ENCODE results near the gene MATN4. TPM values are rescaled to one million over a fixed set of nuclear protein-coding genes. Genes with fewer than 3 reads are reported as not detected.
"Not testable (repeated sequence)": the region's sequence is repeated elsewhere in the genome, so short reads cannot be mapped to it uniquely, and the experiment has no call there.

The MATN4 gene
- total RNA-seq, 1 experiment from 2014 or later = 0.33 TPM

DNA sequence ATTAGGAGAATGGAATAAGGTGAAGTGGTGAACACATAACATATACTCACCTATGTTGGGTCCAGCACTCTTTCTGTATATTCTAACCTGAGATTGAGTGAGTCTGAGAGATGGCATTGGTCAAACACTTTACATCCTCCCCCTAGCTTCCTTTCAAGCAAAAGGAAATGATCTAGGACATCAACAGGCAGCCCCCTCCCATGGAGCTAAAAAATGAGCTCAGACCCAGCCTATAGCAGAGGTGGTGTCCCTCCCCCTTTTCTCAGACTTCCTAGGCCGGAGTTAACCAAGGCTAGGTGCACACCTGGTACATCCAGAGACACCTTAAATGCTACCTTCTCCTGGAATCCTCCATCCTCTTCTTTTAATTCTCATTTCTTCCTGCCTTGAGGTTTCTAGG, 45.6 kb upstream of the MATN4 start:
- intact Hi-C loops (cut with micrococcal nuclease; ENCODE audit: unreplicated experiment) = no loop called here
- no peaks in the 10 kb centered on the region for H3K36me3 ChIP-seq (ENCODE audit: low read depth)
- peaks cover 44% of the 10 kb centered on the region for H3K4me1 ChIP-seq (replicated peaks; ENCODE audit: insufficient read depth)
- DNase-seq = no peak
- no peak overlapping the region for H2AFZ ChIP-seq
- no peaks in the 10 kb centered on the region for H4K20me1 ChIP-seq (ENCODE audit: insufficient read depth)
- H3F3A ChIP-seq (ENCODE audit: insufficient read depth, low read depth) = peaks cover 57% of the 10 kb centered on the region
- H3K9me3 ChIP-seq (ENCODE audit: insufficient read depth, low read depth) = no peaks in the 10 kb centered on the region
- H3K4me2 ChIP-seq = no peak overlapping the region
- CTCF ChIA-PET = no interaction called here
- H3K4me3 ChIP-seq = no peak overlapping the region
- POLR2A ChIA-PET (ENCODE audit: unreplicated experiment) = interaction anchor here (0.5 kb wide), 1 partner anchor 417 kb away, joined by 3 read pairs; no protein-coding TSS in a partner anchor
- no peak overlapping the region for H3K27ac ChIP-seq
- TF ChIP-seq EZH2 (IDR thresholded peaks at IDR 0.05; ENCODE audit: low read depth) = no peak
- TF ChIP-seq, protein P1, sequence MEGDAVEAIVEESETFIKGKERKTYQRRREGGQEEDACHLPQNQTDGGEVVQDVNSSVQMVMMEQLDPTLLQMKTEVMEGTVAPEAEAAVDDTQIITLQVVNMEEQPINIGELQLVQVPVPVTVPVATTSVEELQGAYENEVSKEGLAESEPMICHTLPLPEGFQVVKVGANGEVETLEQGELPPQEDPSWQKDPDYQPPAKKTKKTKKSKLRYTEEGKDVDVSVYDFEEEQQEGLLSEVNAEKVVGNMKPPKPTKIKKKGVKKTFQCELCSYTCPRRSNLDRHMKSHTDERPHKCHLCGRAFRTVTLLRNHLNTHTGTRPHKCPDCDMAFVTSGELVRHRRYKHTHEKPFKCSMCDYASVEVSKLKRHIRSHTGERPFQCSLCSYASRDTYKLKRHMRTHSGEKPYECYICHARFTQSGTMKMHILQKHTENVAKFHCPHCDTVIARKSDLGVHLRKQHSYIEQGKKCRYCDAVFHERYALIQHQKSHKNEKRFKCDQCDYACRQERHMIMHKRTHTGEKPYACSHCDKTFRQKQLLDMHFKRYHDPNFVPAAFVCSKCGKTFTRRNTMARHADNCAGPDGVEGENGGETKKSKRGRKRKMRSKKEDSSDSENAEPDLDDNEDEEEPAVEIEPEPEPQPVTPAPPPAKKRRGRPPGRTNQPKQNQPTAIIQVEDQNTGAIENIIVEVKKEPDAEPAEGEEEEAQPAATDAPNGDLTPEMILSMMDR (conservative IDR thresholded peaks at IDR 0.05) = no peak
- H3K27me3 ChIP-seq (ENCODE audit: insufficient read depth, low read depth) = no peaks in the 10 kb centered on the region
- H3K79me2 ChIP-seq (ENCODE audit: low read depth) = no peaks in the 10 kb centered on the region
- BruUV-seq (replicated peaks) = no TSS peak
- H3K9me2 ChIP-seq (ENCODE audit: insufficient read depth) = no peaks in the 10 kb centered on the region

DNA sequence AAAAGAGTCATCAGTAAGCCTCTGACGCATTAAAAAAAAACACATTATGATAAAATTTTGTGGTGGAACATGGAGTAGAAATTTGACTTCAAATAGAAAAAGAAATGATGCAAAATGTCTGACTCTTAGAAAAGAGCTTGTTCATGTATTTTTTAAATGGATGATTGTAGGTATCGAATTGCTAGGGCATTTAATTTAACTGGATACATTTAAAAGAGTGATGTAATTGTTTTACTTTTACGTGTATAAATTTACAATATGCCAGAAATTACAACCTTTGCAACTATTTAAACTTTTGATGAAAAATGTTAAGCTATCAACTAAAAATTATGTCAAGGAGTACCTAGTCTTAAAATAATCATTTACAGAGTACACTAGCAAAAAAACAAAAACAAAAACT, 44.6 kb upstream of the MATN4 start:
- no peak for DNase-seq
- no peak for TF ChIP-seq EZH2 (IDR thresholded peaks at IDR 0.05; ENCODE audit: low read depth)
- TF ChIP-seq, protein P1 (conservative IDR thresholded peaks at IDR 0.05) = no peak
- H4K20me1 ChIP-seq (ENCODE audit: insufficient read depth) = no peaks in the 10 kb centered on the region
- peaks cover 37% of the 10 kb centered on the region for H3K4me1 ChIP-seq (replicated peaks; ENCODE audit: insufficient read depth)
- H2AFZ ChIP-seq = no peak overlapping the region
- H3K4me3 ChIP-seq = no peak overlapping the region
- no TSS peak for BruUV-seq (replicated peaks)
- peaks cover 4% of the 10 kb centered on the region for H3K79me2 ChIP-seq (ENCODE audit: low read depth)
- no peaks in the 10 kb centered on the region for H3K9me2 ChIP-seq (ENCODE audit: insufficient read depth)
- H3K36me3 ChIP-seq (ENCODE audit: low read depth) = no peaks in the 10 kb centered on the region
- no peak overlapping the region for H3K4me2 ChIP-seq
- peaks cover 51% of the 10 kb centered on the region for H3F3A ChIP-seq (ENCODE audit: insufficient read depth, low read depth)
- intact Hi-C loops (cut with micrococcal nuclease; ENCODE audit: unreplicated experiment) = no loop called here
- CTCF ChIA-PET = no interaction called here
- no peaks in the 10 kb centered on the region for H3K9me3 ChIP-seq (ENCODE audit: insufficient read depth, low read depth)
- H3K27me3 ChIP-seq (ENCODE audit: insufficient read depth, low read depth) = no peaks in the 10 kb centered on the region
- no peak overlapping the region for H3K27ac ChIP-seq
- POLR2A ChIA-PET (ENCODE audit: unreplicated experiment) = no interaction called here

DNA sequence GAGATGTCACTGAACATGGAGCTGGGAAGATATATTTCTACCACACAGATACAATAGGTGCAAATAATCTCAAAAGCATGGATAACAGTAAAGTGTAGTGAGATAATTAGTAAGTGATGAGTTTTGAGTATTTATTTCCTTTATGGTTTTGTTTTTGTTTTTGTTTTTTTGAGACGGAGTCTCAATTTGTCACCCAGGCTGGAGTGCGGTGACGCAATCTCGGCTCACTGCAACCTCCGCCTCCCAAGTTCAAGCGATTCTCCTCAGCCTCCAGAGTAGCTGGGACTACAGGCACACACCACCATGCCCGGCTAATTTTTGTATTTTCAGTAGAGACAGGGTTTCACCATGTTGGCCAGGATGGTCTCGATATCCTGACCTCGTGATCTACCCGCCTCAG, 42.7 kb upstream of the MATN4 start:
- H3K4me1 ChIP-seq (replicated peaks; ENCODE audit: insufficient read depth) = peaks cover 33% of the 10 kb centered on the region

DNA sequence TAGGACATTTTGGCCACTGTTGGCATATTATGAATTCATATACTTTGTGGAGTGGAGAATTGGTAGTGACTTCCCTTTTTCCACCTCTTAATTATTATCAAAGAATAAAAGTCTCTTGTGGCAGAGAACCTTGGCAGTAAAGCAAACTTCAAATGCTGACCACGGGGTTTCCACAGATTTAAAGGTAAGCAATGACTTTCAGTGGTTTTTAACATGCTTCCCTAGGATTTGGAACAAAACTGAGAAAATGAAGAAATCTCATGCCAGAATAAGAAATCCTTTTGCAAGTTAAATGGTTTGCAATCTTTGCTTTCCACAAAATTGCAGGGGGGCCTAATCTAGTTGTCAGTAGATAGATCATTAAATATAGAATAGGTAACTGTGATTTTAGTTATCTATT, 42.1 kb upstream of the MATN4 start:
- H3K79me2 ChIP-seq (ENCODE audit: low read depth) = peaks cover 27% of the 10 kb centered on the region
- intact Hi-C loops (cut with micrococcal nuclease; ENCODE audit: unreplicated experiment) = no loop called here
- TF ChIP-seq EZH2 (IDR thresholded peaks at IDR 0.05; ENCODE audit: low read depth) = no peak
- TF ChIP-seq, protein P1 (conservative IDR thresholded peaks at IDR 0.05) = no peak
- no peak overlapping the region for H3K4me2 ChIP-seq
- no peaks in the 10 kb centered on the region for H3K9me3 ChIP-seq (ENCODE audit: insufficient read depth, low read depth)
- H4K20me1 ChIP-seq (ENCODE audit: insufficient read depth) = peaks cover 6% of the 10 kb centered on the region; the same call in 1 of the 2 replicates
- no peaks in the 10 kb centered on the region for H3K27me3 ChIP-seq (ENCODE audit: insufficient read depth, low read depth)
- POLR2A ChIA-PET (ENCODE audit: unreplicated experiment) = no interaction called here
- H3K36me3 ChIP-seq (ENCODE audit: low read depth) = no peaks in the 10 kb centered on the region
- no TSS peak for BruUV-seq (replicated peaks)
- no peak overlapping the region for H3K27ac ChIP-seq
- no peak for DNase-seq
- peaks cover 33% of the 10 kb centered on the region for H3K4me1 ChIP-seq (replicated peaks; ENCODE audit: insufficient read depth)
- peaks cover 46% of the 10 kb centered on the region for H3F3A ChIP-seq (ENCODE audit: insufficient read depth, low read depth)
- CTCF ChIA-PET = interaction anchor here (0.6 kb wide), 1 partner anchor 77 kb away, joined by 3 read pairs; no protein-coding TSS in a partner anchor
- no peaks in the 10 kb centered on the region for H3K9me2 ChIP-seq (ENCODE audit: insufficient read depth)
- no peak overlapping the region for H3K4me3 ChIP-seq
- H2AFZ ChIP-seq = no peak overlapping the region

More for the DNA sequence above, 42.7 kb upstream of the MATN4 start:
- H3K4me3 ChIP-seq; H3K4me2 ChIP-seq; H3K9me2 ChIP-seq (ENCODE audit: insufficient read depth); H2AFZ ChIP-seq; H3K9me3 ChIP-seq (ENCODE audit: insufficient read depth, low read depth); H3K27ac ChIP-seq; POLR2A ChIA-PET (ENCODE audit: unreplicated experiment); intact Hi-C loops (cut with micrococcal nuclease; ENCODE audit: unreplicated experiment); H3K27me3 ChIP-seq (ENCODE audit: insufficient read depth, low read depth); H4K20me1 ChIP-seq (ENCODE audit: insufficient read depth); BruUV-seq (replicated peaks); DNase-seq; H3K36me3 ChIP-seq (ENCODE audit: low read depth): not testable (repeated sequence)
- peaks cover 23% of the 10 kb centered on the region for H3K79me2 ChIP-seq (ENCODE audit: low read depth)
- peaks cover 47% of the 10 kb centered on the region for H3F3A ChIP-seq (ENCODE audit: insufficient read depth, low read depth)
- CTCF ChIA-PET = interaction anchor here (0.6 kb wide), 1 partner anchor 76 kb away, joined by 3 read pairs; no protein-coding TSS in a partner anchor
